IPS DF 19.7 (cell line): ENCODE data around the gene FERMT3.

Experiments
- DNase-seq: peaks from one replicate; pipeline ENCODE4 v3.0.0-alpha.2; 2013; ENCODE audit warnings: low read depth, low spot score

The FERMT3 gene

GRCh38 chr11:64247729-64248531, 41.4 kb downstream of the FERMT3 start:
- no peak for DNase-seq

- no peak for DNase-seq
Observed at GRCh38 chr11:64248578-64248977, 42.1 kb downstream of the FERMT3 start.

DNA sequence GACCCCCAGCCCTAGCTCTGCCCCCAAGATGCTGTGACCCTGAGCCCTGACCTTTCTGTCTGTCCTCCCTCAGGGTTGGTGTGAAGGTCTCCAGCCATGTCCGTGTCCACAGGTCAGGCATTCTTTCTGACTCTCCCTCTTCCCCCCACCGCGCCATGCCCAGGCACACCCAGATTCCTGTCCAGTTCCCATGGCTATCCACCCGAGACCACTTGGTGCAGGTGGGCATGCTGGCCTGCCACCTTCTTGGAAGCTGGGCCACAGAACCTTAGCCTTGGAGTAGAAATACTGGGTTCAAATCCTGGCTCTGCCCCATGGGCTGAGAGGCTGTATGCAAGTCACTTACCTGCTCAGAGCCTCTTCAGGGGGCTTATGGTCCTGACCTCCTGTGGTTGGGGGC, 42.5 kb downstream of the FERMT3 start:
- no peak for DNase-seq

DNA sequence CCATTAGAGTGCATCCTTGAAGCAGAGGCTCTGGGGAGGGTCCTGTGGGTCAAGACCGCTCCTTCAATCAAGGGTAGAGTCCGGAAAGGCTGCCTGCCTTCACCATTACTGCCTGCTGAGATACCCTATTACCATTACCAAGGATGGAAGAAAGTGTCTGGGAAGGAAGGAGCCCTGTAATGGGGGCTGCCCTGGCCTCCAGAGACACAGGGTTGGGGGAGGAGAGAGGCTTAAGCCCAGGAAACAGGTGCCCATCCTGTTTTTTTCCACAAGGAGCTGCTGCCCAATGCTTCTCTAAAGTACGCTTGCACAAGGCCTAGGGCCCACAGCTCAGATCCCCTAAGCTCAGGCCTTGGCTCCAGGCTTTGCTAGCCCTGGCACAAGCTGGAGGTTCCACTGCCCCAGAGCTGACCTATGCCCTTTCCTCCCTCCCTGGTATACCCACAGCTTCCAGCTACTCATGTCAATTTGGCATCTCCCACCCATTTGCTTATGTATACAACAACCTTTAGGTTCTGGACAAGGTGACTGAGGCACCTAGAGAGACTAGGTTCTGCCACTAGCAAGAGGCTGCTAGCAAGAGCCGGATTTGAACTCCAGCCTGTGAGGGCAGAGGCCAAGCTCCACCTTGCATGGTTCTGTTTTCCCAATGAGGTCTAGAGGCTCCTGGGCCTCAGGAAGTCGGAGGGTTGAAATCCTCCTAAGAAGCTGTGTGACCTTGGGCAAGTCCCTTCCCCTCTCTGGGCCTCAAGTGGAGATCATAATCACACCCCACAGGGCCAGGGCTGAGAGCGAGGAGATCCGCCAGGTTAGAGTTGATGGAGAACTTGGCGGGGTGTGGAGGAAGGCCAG, 43.3 kb downstream of the FERMT3 start:
- no peak for DNase-seq

GRCh38 chr11:64250415-64251015, 44.0 kb downstream of the FERMT3 start:
- DNase-seq: no peak

GRCh38 chr11:64251016-64251752, 44.7 kb downstream of the FERMT3 start, which contains the start of gene PLCB3:
TSS of gene PLCB3 (plus strand) at chr11:64251530. CDS start at chr11:64251650, 120 bp downstream.
- no peak for DNase-seq

DNA sequence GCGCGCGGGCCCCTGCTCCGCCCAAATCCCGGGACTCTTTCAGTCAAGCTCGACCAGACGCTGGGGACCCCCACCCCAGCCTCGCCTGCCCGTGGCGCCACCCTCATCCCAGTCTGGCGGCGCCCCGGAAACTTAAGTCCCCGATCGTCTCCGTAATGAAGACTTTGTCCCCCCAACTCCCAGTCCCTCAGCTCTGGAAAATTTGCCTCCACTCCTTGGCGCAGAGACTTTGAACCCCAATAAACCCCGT, 45.2 kb downstream of the FERMT3 start:
- no peak for DNase-seq

DNA sequence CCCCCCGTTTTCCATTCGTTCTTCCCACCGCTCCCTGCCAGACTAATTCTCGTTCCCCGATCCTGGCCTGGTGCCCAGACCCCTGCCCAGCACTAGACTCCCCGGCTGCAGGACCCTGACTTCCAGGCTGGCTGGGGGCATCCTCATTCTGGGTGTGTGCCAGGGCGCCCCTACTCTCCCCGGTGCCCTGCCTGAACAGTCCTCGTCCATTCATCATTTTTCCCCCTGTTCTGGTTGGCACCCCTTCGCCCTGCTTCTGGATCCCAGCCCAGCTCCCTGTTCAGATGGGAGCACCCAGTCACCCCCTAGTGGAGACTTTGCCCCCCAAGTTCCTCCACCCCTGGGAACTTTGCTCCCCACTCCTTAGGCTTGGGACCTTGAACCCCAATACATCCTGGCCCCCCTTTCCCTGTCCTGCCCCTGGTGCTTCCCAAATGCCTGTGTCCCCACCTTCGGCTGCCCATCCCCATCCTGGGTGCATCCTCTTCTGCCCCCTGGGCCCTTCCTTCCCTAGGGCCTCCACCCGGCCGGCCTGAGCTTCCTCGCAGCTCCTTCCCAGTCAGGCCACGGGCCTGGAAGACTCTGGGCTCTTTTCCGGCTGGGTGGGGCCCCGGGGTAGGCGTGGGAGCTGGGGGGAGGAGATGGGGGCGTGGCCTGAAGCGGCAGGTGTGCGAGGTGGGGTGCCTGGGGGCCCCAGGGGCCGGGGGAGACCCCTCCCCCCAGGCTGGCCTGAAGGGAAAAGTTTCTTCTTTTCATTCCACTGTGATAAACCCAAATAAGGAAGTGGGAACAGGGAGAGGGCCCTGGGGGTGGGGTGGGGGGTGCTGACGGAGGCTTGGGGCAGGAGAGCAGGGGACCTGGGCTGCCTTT, 45.7 kb downstream of the FERMT3 start:
- no peak for DNase-seq

DNA sequence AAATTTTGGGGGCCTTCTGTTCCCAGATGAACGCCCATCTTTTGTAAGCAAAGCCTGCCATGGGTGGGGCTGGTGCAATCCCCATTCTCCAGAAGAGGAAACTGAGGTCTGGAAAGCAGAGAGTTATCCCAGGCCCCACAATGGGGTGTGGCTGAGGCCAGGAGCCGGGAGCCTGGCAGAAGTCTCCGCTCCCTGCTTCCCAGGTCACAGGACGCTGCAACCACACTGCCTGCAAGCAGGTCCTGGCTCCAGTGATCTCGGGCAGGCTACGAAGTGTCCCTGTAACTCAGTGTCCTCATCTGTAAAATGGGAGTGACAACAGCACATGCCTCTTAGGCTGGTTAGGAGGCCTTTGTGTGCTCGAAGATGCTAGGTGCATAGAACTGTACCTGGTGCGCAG, 46.5 kb downstream of the FERMT3 start:
- no peak for DNase-seq

DNA sequence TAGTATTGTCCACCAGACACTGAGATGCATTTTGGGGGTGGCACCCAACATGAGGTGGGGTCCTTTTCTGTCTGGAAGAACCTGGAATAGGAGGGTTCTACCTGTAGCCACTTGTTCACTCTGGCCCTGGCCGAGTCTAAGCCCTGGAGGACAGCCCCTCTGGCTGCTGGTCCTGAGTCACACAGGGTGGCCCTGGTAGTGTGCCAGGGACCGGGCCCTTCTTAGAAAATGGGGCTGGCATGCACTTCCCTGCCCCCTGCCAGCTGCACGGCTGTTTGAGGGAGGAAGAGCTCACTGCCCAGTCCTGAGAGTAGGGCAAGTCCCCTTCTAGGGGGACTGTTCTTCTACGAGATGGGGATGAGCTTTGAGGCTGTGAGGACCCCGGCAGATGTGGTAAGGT, 47.0 kb downstream of the FERMT3 start:
- no peak for DNase-seq

GRCh38 chr11:64254326-64254725, 47.8 kb downstream of the FERMT3 start:
- DNase-seq: no peak

DNA sequence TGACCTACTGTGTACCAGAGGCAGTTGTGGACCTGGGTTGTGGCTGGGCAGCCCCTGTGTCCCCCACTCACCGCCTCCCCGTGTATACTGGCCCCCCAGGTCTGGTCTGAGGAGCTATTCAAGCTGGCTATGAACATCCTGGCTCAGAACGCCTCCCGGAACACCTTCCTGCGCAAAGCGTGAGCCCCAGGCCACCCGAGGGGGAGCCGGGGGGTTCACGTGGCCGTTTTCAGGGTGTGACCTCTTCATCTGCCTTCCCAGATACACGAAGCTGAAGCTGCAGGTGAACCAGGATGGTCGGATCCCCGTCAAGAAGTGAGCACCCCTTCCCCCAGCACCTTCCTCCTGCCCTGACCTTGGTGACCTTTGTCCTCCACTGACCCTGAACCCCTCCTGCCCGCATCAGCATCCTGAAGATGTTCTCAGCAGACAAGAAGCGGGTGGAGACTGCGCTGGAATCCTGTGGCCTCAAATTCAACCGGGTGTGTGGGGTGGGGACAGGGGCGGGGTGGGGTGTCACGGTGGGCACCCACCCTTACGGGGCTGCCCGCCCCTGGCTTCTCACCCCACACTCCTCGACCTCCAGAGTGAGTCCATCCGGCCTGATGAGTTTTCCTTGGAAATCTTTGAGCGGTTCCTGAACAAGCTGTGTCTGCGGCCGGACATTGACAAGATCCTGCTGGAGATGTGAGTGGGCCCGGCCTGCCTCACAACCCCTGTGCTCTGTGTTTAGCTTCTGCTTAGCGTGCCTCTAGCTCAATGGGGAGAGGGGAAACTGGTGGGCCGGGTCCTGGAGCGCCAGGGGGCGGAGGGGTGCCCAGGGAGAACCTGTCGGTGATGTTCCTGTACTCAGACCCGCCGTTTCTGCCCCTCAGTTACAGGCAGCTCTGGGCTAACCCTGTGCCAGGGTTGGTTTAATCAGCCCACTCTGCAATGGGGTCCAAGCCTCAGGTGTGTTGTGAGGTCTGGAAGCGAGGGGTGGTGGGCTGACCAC, 48.9 kb downstream of the FERMT3 start:
- no peak for DNase-seq

GRCh38 chr11:64256300-64256699, 49.8 kb downstream of the FERMT3 start:
- DNase-seq: no peak

GRCh38 chr11:64258356-64258755, 51.8 kb downstream of the FERMT3 start:
- DNase-seq: no peak

DNA sequence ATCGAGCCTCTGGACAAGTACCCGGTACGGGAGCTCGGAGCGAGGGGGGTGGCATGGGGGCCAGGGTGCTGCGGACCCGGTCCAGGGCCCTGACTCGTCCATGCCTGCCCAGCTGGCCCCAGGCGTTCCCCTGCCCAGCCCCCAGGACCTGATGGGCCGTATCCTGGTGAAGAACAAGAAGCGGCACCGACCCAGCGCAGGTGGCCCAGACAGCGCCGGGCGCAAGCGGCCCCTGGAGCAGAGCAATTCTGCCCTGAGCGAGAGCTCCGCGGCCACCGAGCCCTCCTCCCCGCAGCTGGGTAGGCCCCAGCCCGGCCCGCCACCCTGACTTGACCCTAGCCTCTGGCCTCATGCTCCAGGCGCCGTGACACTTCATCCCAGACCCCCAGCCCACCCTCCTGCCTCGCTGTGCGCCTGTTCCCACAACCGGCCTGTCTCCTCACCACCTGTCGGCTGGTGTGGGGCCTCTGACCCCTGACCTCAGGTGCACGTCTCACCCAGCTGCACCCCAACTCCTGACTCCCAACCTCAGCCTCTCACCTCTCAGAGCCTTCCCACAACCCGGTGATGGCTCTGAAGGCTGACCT, 52.5 kb downstream of the FERMT3 start:
- DNase-seq: no peak

DNA sequence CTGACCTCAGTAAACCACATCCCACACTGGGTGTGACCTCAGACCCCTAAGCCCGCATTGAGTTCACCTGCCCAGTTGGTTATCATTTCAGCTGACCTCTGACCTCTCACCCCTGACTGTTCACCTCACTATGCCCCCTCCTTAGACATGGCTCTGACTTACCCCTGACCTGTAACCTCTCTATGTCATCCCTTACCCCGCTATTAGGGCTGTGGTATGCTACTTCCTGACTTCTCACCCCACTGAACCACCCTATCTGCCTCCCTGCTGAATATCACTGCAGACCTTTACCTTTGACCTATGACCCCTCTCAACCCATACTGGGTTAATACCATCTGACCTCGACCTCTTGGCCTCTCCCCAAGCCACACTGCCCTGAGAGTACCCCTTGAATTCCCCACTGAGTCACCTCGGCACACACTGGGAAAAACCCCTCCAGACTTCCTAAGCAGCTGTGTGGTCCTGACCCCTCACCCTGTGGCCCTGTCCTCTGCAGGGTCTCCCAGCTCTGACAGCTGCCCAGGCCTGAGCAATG, 53.1 kb downstream of the FERMT3 start:
- no peak for DNase-seq

- DNase-seq: no peak
Observed at GRCh38 chr11:64260147-64260708, 53.7 kb downstream of the FERMT3 start.

DNA sequence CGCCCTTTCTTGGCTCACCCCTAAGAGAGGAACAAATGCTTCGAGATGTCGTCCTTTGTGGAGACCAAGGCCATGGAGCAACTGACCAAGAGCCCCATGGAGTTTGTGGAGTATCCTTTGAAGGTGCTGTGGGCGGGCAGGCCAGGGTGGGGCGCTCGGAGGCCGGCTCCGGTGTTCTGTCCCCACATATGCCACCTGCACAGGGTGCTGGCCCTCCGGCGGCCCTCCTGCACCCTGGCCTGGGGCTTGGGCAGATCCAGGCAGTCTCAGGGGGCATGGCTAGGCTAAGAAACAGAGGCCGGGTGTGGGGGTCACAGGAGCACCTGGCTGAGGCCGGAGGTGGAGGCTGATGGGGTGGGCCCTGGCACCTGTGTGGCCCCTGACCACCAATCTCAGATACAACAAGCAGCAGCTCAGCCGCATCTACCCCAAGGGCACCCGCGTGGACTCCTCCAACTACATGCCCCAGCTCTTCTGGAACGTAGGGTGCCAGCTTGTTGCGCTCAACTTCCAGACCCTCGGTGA, 55.1 kb downstream of the FERMT3 start:
- DNase-seq: no peak
